Measurements from ENCODE around the gene OR2G3.

- TF ChIP-seq CTCF (IDR thresholded peaks at IDR 0.05) (no peak), POLR2A (IDR thresholded peaks at IDR 0.05) (no peak)
Measured at GRCh38 chr1:247653040-247653439, 47.7 kb downstream of the OR2G3 start.

All from heart left ventricle (tissue), 13 donors.